Fibroblast of lung (primary cell): ENCODE measurements around the gene ARID1B. TPM values are rescaled to one million over a fixed set of nuclear protein-coding genes. Genes with fewer than 3 reads are reported as not detected.

Experiments used
- DNase-seq, 2 donors: peaks; one replicate each; pipeline versions ENCODE4 v3.0.0 to v3.0.0-alpha.2; 2010; ENCODE audit warnings: low read depth in 2 of 2
- H2AFZ ChIP-seq: 2 replicates; pipeline ENCODE4 v1.5.1; 2012; ENCODE audit warnings: low read length, control low read depth, inconsistent platforms
- H3K27ac ChIP-seq: 2 replicates; pipeline ENCODE4 v1.5.1; 2011; ENCODE audit warnings: low read length, control low read depth; ENCODE audit not compliant: insufficient read depth
- H3K27me3 ChIP-seq: 2 replicates; pipeline ENCODE4 v1.5.1; 2011; ENCODE audit warnings: mild to moderate bottlenecking, low read length; ENCODE audit not compliant: control insufficient read depth, insufficient read depth
- H3K36me3 ChIP-seq: 2 replicates; pipeline ENCODE4 v1.5.1; 2011; ENCODE audit warnings: low read length; ENCODE audit not compliant: control insufficient read depth, insufficient read depth
- H3K4me1 ChIP-seq: 2 replicates; pipeline ENCODE4 v1.5.1; 2011; ENCODE audit warnings: low read length; ENCODE audit not compliant: control insufficient read depth, insufficient read depth; ENCODE audit errors: extremely low read depth
- H3K4me2 ChIP-seq: 2 replicates; pipeline ENCODE4 v1.5.1; 2011; ENCODE audit warnings: low read length, control low read depth; ENCODE audit not compliant: insufficient read depth; ENCODE audit errors: extremely low read depth
- H3K4me3 ChIP-seq, 4 experiments: fragments of 200-600 bp in 1 of 4; sonication (generic) in 1 of 4; replicated peaks in 1 of 4; 2 replicates each; pipeline ENCODE4 v1.5.1; 2011 to 2016; ENCODE audit warnings: low read length in 4 of 4, low read depth in 3 of 4, mild to moderate bottlenecking in 3 of 4, control low read depth in 2 of 4, inconsistent platforms in 1 of 4, mixed read lengths in 1 of 4; ENCODE audit not compliant: insufficient read depth in 1 of 4; ENCODE audit errors: control extremely low read depth in 1 of 4
- H3K79me2 ChIP-seq: 2 replicates; pipeline ENCODE4 v1.5.1; 2012; ENCODE audit warnings: mild to moderate bottlenecking, low read length, inconsistent platforms; ENCODE audit not compliant: control insufficient read depth, insufficient read depth
- H3K9ac ChIP-seq: 2 replicates; pipeline ENCODE4 v1.5.1; 2011; ENCODE audit warnings: mild to moderate bottlenecking, low read length, control low read depth; ENCODE audit not compliant: insufficient read depth
- H3K9me3 ChIP-seq: 2 replicates; pipeline ENCODE4 v1.5.1; 2012; ENCODE audit warnings: low read depth, low read length; ENCODE audit not compliant: control insufficient read depth, insufficient read depth
- H4K20me1 ChIP-seq: 2 replicates; pipeline ENCODE4 v1.5.1; 2011; ENCODE audit warnings: low read length; ENCODE audit not compliant: control insufficient read depth, insufficient read depth; ENCODE audit errors: extremely low read depth
- EZH2 ChIP-seq: IDR thresholded peaks from 2 replicates; pipeline ENCODE4 v1.5.1; 2012; ENCODE audit warnings: low read length, control low read depth, mild to moderate bottlenecking; ENCODE audit errors: missing control alignments
- polyA plus RNA-seq, 2 donors: library from polyadenylated mRNA; depleted of rRNA in 1 of 2; stranded (reverse) in 1 of 2; unstranded in 1 of 2; fragments of >200 nt; gene quantifications; 2 replicates each; pipeline ENCODE4 v1.2.1, GENCODE V29; 2011 to 2012; ENCODE audit warnings: missing spikeins in 1 of 2
- total RNA-seq: library from RNA; depleted of rRNA; stranded (reverse); fragments of >200 nt; gene quantifications from 2 replicates; pipeline ENCODE4 v1.2.1, GENCODE V29; 2014
- TF ChIP-seq, protein P1 (sequence below), 2 donors: IDR thresholded peaks in 1 of 2; conservative IDR thresholded peaks in 1 of 2; 1 replicate in 1 of 2; 2 replicates in 1 of 2; pipeline ENCODE4 v1.5.1; 2011 to 2012; ENCODE audit warnings: low read length in 2 of 2, control low read depth in 1 of 2, inconsistent platforms in 1 of 2, low read depth in 1 of 2, mild to moderate bottlenecking in 1 of 2

ARID1B gene
- total and polyA plus RNA-seq, 2 donors (not counting 1 experiment from before 2014, with no cell fraction given): 15.4 to 41.9 TPM

GRCh38 chr6:157151989-157152388, 374.8 kb downstream of the ARID1B start:
- H3K4me1 ChIP-seq: peaks cover 13% of the 10 kb centered on the region
- no peak overlapping the region for H2AFZ ChIP-seq
- TF ChIP-seq EZH2: no peak
- TF ChIP-seq, protein P1, sequence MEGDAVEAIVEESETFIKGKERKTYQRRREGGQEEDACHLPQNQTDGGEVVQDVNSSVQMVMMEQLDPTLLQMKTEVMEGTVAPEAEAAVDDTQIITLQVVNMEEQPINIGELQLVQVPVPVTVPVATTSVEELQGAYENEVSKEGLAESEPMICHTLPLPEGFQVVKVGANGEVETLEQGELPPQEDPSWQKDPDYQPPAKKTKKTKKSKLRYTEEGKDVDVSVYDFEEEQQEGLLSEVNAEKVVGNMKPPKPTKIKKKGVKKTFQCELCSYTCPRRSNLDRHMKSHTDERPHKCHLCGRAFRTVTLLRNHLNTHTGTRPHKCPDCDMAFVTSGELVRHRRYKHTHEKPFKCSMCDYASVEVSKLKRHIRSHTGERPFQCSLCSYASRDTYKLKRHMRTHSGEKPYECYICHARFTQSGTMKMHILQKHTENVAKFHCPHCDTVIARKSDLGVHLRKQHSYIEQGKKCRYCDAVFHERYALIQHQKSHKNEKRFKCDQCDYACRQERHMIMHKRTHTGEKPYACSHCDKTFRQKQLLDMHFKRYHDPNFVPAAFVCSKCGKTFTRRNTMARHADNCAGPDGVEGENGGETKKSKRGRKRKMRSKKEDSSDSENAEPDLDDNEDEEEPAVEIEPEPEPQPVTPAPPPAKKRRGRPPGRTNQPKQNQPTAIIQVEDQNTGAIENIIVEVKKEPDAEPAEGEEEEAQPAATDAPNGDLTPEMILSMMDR (conservative IDR thresholded peaks at IDR 0.05 in 1 of 2, IDR thresholded peaks at IDR 0.05 in 1 of 2; ENCODE audit: low read depth in 1 of 2, low read length in 2 of 2): no peak
- no peaks in the 10 kb centered on the region for H3K36me3 ChIP-seq
- H3K4me3 ChIP-seq: no peak overlapping the region
- peak; percentile 89 to 96 for DNase-seq
- H3K27ac ChIP-seq: peak overlapping the region; percentile 39
- no peaks in the 10 kb centered on the region for H3K79me2 ChIP-seq
- H4K20me1 ChIP-seq: no peaks in the 10 kb centered on the region
- H3K9me3 ChIP-seq: no peaks in the 10 kb centered on the region
- H3K9ac ChIP-seq: no peak overlapping the region
- H3K4me2 ChIP-seq: peak overlapping the region; percentile 25
- H3K27me3 ChIP-seq: no peaks in the 10 kb centered on the region

- H3K36me3 ChIP-seq: no peaks in the 10 kb centered on the region
- H3K9ac ChIP-seq: no peak overlapping the region
- no peaks in the 10 kb centered on the region for H3K9me3 ChIP-seq
- no peaks in the 10 kb centered on the region for H3K27me3 ChIP-seq
- DNase-seq: no peak
- no peaks in the 10 kb centered on the region for H4K20me1 ChIP-seq
- no peak for TF ChIP-seq EZH2
- TF ChIP-seq, protein P1 (conservative IDR thresholded peaks at IDR 0.05 in 1 of 2, IDR thresholded peaks at IDR 0.05 in 1 of 2; ENCODE audit: low read depth in 1 of 2, low read length in 2 of 2): no peak
- no peak overlapping the region for H3K4me3 ChIP-seq
- H2AFZ ChIP-seq: no peak overlapping the region
- no peak overlapping the region for H3K27ac ChIP-seq
- no peaks in the 10 kb centered on the region for H3K79me2 ChIP-seq
- H3K4me2 ChIP-seq: no peak overlapping the region
- H3K4me1 ChIP-seq: peaks cover 13% of the 10 kb centered on the region
Observed at GRCh38 chr6:157152556-157152955, 375.4 kb downstream of the ARID1B start.

DNA sequence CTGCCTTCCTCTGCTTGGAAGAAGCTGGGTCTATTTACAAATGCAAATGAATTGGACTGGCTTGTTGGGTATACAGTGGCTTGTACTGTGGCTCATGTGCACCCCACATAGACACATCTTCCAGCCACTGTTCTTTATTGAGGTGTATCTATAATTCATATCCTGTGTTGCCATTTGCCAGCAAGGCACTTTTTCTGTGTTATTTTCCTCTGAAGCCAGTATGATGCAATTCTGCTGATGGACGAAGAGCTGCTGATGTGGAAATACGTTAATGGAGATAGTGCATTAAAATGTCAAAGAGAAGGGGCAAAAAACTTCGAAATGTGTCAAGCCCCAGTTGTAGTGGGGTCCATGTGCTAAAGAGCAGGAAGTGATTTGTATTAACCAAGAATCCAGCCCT, 378.6 kb downstream of the ARID1B start:
- no peaks in the 10 kb centered on the region for H3K4me1 ChIP-seq
- no peaks in the 10 kb centered on the region for H3K79me2 ChIP-seq
- TF ChIP-seq, protein P1 (conservative IDR thresholded peaks at IDR 0.05 in 1 of 2, IDR thresholded peaks at IDR 0.05 in 1 of 2; ENCODE audit: low read depth in 1 of 2, low read length in 2 of 2): no peak
- TF ChIP-seq EZH2: no peak
- H2AFZ ChIP-seq: no peak overlapping the region
- H3K36me3 ChIP-seq: no peaks in the 10 kb centered on the region
- no peak overlapping the region for H3K4me2 ChIP-seq
- no peak overlapping the region for H3K27ac ChIP-seq
- H3K9ac ChIP-seq: no peak overlapping the region
- H3K27me3 ChIP-seq: no peaks in the 10 kb centered on the region
- peak in 1 of 2 donors; percentile 66 for DNase-seq
- no peaks in the 10 kb centered on the region for H4K20me1 ChIP-seq
- no peak overlapping the region for H3K4me3 ChIP-seq
- H3K9me3 ChIP-seq: no peaks in the 10 kb centered on the region
